ENCODE data around the gene SYK. TPM values are rescaled to one million over a fixed set of nuclear protein-coding genes. Genes with fewer than 3 reads are reported as not detected.

The SYK gene
- total RNA-seq, 4 donors from 2014 or later, result 10.2 to 72.4 (median 25.9) TPM

- TF ChIP-seq CTCF (IDR thresholded peaks at IDR 0.05; ENCODE audit: low read depth), result no peak
Measured at GRCh38 chr9:90830977-90831376, 29.4 kb downstream of the SYK start.

- TF ChIP-seq CTCF (IDR thresholded peaks at IDR 0.05; ENCODE audit: low read depth), result no peak
Measured at GRCh38 chr9:90832261-90832660, 30.6 kb downstream of the SYK start.

- no peak for TF ChIP-seq CTCF (IDR thresholded peaks at IDR 0.05; ENCODE audit: low read depth)
Measured at GRCh38 chr9:90834828-90835595, 33.4 kb downstream of the SYK start.

GRCh38 chr9:90836411-90837080 is 34.9 kb downstream of the SYK start:
- no peak for TF ChIP-seq CTCF (IDR thresholded peaks at IDR 0.05; ENCODE audit: low read depth)

- no peak for TF ChIP-seq CTCF (IDR thresholded peaks at IDR 0.05; ENCODE audit: low read depth)
Measured at GRCh38 chr9:90838098-90838497, 36.5 kb downstream of the SYK start.

GRCh38 chr9:90838581-90839154 is 37.0 kb downstream of the SYK start:
- TF ChIP-seq CTCF (IDR thresholded peaks at IDR 0.05; ENCODE audit: low read depth), result no peak

GRCh38 chr9:90839183-90839728 is 37.6 kb downstream of the SYK start:
- TF ChIP-seq CTCF (IDR thresholded peaks at IDR 0.05; ENCODE audit: low read depth), result no peak
